Endodermal cell (in vitro differentiated cells): ENCODE results near the gene CAPN5. TPM values are rescaled to one million over a fixed set of nuclear protein-coding genes. Genes with fewer than 3 reads are reported as not detected.
A peak's percentile ranks its signal among the peaks of the same experiment; 100 is the strongest.

Experiments
- DNase-seq: peaks from one replicate; pipeline ENCODE4 v3.0.0-alpha.2; 2017
- H3K27ac ChIP-seq: 2 replicates; pipeline ENCODE4 v1.5.1; 2013; ENCODE audit warnings: mild to moderate bottlenecking, low read depth, low read length, moderate library complexity
- H3K27me3 ChIP-seq: 2 replicates; pipeline ENCODE4 v1.6.1; 2013; ENCODE audit warnings: mild to moderate bottlenecking, low read length, moderate library complexity; ENCODE audit not compliant: insufficient read depth, control insufficient read depth, poor library complexity, severe bottlenecking
- H3K36me3 ChIP-seq: 2 replicates; pipeline ENCODE4 v1.7.0; 2013; ENCODE audit warnings: mild to moderate bottlenecking, low read length, moderate library complexity; ENCODE audit not compliant: control insufficient read depth, insufficient read depth
- H3K4me1 ChIP-seq: one replicate; pipeline ENCODE4 v1.7.0; 2013; ENCODE audit warnings: low read length; ENCODE audit not compliant: control insufficient read depth, insufficient read depth
- H3K4me3 ChIP-seq: 2 replicates; pipeline ENCODE4 v1.5.1; 2013; ENCODE audit warnings: mild to moderate bottlenecking, low read length, moderate library complexity
- H3K9ac ChIP-seq: 2 replicates; pipeline ENCODE4 v1.6.1; 2013; ENCODE audit warnings: mild to moderate bottlenecking, low read length, moderate library complexity; ENCODE audit not compliant: poor library complexity, severe bottlenecking; ENCODE audit errors: extremely low read depth
- H3K9me3 ChIP-seq: 2 replicates; pipeline ENCODE4 v1.6.1; 2013; ENCODE audit warnings: mild to moderate bottlenecking, low read length, moderate library complexity; ENCODE audit not compliant: control insufficient read depth
- H3K27ac Mint-ChIP-seq: 2 replicates; pipeline ENCODE4 v1.8.0; 2020; ENCODE audit warnings: mixed read lengths
- H3K27me3 Mint-ChIP-seq: 2 replicates; pipeline ENCODE4 v1.8.0; 2021; ENCODE audit warnings: mild to moderate bottlenecking, mixed read lengths; ENCODE audit not compliant: insufficient read depth
- H3K36me3 Mint-ChIP-seq: 2 replicates; pipeline ENCODE4 v1.8.0; 2020; ENCODE audit warnings: low read depth, mixed read lengths
- H3K4me1 Mint-ChIP-seq: 2 replicates; pipeline ENCODE4 v1.8.0; 2020; ENCODE audit warnings: mixed read lengths
- H3K4me3 Mint-ChIP-seq: 2 replicates; pipeline ENCODE4 v1.8.0; 2020; ENCODE audit warnings: mild to moderate bottlenecking, moderate library complexity, mixed read lengths
- H3K9me3 Mint-ChIP-seq: 2 replicates; pipeline ENCODE4 v1.8.0; 2020; ENCODE audit warnings: mild to moderate bottlenecking, mixed read lengths
- WGBS, 2 experiments: methylation state at CpG; one replicate each; pipeline versions ENCODE4 v1.1.5 to v1.1.7; 2013; ENCODE audit warnings: missing lambda C conversion rate in 2 of 2, mixed read lengths in 1 of 2; ENCODE audit not compliant: insufficient coverage in 1 of 2, insufficient read length in 1 of 2; 5-methylcytosine and 5-hydroxymethylcytosine counted together
- total RNA-seq, 2 donors: library from RNA; stranded (reverse); fragmentation: NEBNext Ultra II Directional in 1 of 2; extraction: Animal tissue kit (Norgen Biotek cat#: 25700) in 1 of 2; gene quantifications; 2 replicates in 1 of 2; 3 replicates in 1 of 2; pipeline ENCODE4 v1.2.1, GENCODE V29; 2021
- TF ChIP-seq, protein P1 (sequence below): fragments of 200-600 bp; sonication (generic); conservative IDR thresholded peaks from 2 replicates; pipeline ENCODE4 v1.5.0; 2021; ENCODE audit warnings: antibody characterized with exemption, mild to moderate bottlenecking

CAPN5 gene
- total RNA-seq, 2 donors from 2014 or later: 17.5 to 21.5 TPM

- Mint-ChIP-seq H3K4me1 (peaks cover 9% of the 10 kb centered on the region), H3K27me3 (no peaks in the 10 kb centered on the region), H3K9me3 (no peaks in the 10 kb centered on the region), H3K4me3 (no peak overlapping the region), H3K27ac (no peak overlapping the region), H3K36me3 (no peaks in the 10 kb centered on the region)
- Histone ChIP-seq H3K9ac (no peak overlapping the region), H3K4me1 (no peaks in the 10 kb centered on the region), H3K36me3 (no peaks in the 10 kb centered on the region), H3K4me3 (no peak overlapping the region), H3K27me3 (no peaks in the 10 kb centered on the region), H3K9me3 (no peaks in the 10 kb centered on the region), H3K27ac (no peak overlapping the region)
- TF ChIP-seq, protein P1, sequence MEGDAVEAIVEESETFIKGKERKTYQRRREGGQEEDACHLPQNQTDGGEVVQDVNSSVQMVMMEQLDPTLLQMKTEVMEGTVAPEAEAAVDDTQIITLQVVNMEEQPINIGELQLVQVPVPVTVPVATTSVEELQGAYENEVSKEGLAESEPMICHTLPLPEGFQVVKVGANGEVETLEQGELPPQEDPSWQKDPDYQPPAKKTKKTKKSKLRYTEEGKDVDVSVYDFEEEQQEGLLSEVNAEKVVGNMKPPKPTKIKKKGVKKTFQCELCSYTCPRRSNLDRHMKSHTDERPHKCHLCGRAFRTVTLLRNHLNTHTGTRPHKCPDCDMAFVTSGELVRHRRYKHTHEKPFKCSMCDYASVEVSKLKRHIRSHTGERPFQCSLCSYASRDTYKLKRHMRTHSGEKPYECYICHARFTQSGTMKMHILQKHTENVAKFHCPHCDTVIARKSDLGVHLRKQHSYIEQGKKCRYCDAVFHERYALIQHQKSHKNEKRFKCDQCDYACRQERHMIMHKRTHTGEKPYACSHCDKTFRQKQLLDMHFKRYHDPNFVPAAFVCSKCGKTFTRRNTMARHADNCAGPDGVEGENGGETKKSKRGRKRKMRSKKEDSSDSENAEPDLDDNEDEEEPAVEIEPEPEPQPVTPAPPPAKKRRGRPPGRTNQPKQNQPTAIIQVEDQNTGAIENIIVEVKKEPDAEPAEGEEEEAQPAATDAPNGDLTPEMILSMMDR: no peak
- DNase-seq: peak; percentile 87
- WGBS, 2 experiments: 0 to 65% methylated on average over 1 to 8 of the region's 8 CpGs
Measured at GRCh38 chr11:77140231-77140851, 73.6 kb downstream of the CAPN5 start.

DNA sequence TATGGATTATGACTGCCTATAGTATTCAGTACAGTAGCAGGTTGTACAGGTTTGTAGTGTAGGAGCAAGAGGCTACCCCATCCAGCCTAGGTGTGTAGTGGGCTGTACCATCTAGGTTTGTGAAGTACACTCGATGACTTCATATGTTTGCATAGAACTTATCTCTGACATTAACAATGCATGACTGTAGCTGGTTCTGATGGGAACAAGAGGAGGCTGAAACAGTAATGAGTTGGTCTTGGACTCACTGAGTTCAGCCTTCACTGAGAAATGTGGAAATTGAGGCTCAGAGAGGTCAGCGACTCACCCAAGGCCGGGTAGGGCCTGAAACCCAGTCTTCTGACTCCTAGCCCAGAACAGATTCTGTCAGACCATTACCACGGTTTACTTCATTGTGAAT is 74.3 kb downstream of the CAPN5 start:
- no peak overlapping the region for H3K9ac ChIP-seq
- H3K27me3 ChIP-seq: no peaks in the 10 kb centered on the region
- no peaks in the 10 kb centered on the region for H3K4me1 ChIP-seq
- TF ChIP-seq, protein P1: no peak
- Mint-ChIP-seq H3K4me3 (no peak overlapping the region), H3K9me3 (no peaks in the 10 kb centered on the region), H3K4me1 (peaks cover 9% of the 10 kb centered on the region), H3K27me3 (peaks cover under 1% of the 10 kb centered on the region), H3K27ac (no peak overlapping the region), H3K36me3 (no peaks in the 10 kb centered on the region)
- H3K27ac ChIP-seq: no peak overlapping the region
- no peak overlapping the region for H3K4me3 ChIP-seq
- 97% methylated on average over 3 of the region's 4 CpGs; no CpG with 5 or more reads in 1 of the 2 experiments for WGBS, 2 experiments
- H3K9me3 ChIP-seq: no peaks in the 10 kb centered on the region
- no peak for DNase-seq
- H3K36me3 ChIP-seq: no peaks in the 10 kb centered on the region

- no peak overlapping the region for H3K27ac ChIP-seq
- Mint-ChIP-seq H3K36me3 (no peaks in the 10 kb centered on the region), H3K4me1 (peaks cover 9% of the 10 kb centered on the region), H3K9me3 (no peaks in the 10 kb centered on the region), H3K27ac (no peak overlapping the region), H3K27me3 (peaks cover 5% of the 10 kb centered on the region), H3K4me3 (no peak overlapping the region)
- no peaks in the 10 kb centered on the region for H3K36me3 ChIP-seq
- peaks cover under 1% of the 10 kb centered on the region for H3K27me3 ChIP-seq
- H3K4me3 ChIP-seq: no peak overlapping the region
- WGBS, 2 experiments: 92 to 97% methylated on average over 4 of the region's 4 CpGs
- H3K4me1 ChIP-seq: no peaks in the 10 kb centered on the region
- H3K9me3 ChIP-seq: no peaks in the 10 kb centered on the region
- DNase-seq: no peak
- no peak overlapping the region for H3K9ac ChIP-seq
- TF ChIP-seq, protein P1: no peak
Measured at GRCh38 chr11:77141475-77141874, 74.7 kb downstream of the CAPN5 start.
